ENCODE measurements around the gene SEC16B. TPM values are rescaled to one million over a fixed set of nuclear protein-coding genes. Genes with fewer than 3 reads are reported as not detected.

Gene SEC16B
- polyA plus RNA-seq, 1 experiment: 1.5 TPM

Small RNA genes lying within 50 kb of the gene (small RNA-seq; reads per million reads assigned to genes)
- not detected for gene AL359075.1 (ENCODE audit: insufficient read length, low read depth, low replicate concordance)

Other genes starting within 250 kb of the SEC16B start
- gene RASAL2, start 124.0 kb upstream of the SEC16B start, polyA plus RNA-seq (2011; rRNA removed): 27.5 and 27.7 TPM in 2 replicates

All from BJ (cell line).